Keratinocyte (primary cell): ENCODE measurements around the gene SCYL3. TPM values are rescaled to one million over a fixed set of nuclear protein-coding genes. Genes with fewer than 3 reads are reported as not detected.

Source experiments
- DNase-seq: peaks from one replicate; pipeline ENCODE4 v3.0.0-alpha.2; 2011; ENCODE audit warnings: low read depth, missing footprints, low spot score
- FAIRE-seq: peaks from 2 replicates; lab custom pipeline; 2011; peaks lifted over from hg19 to GRCh38; lab: Jason Lieb, UNC
- H2AFZ ChIP-seq: 2 replicates; pipeline ENCODE4 v1.6.0; 2012; ENCODE audit warnings: low read length, control low read depth, inconsistent platforms; ENCODE audit not compliant: control insufficient read depth
- H3K27ac ChIP-seq: 2 replicates; pipeline ENCODE4 v1.5.1; 2011; ENCODE audit warnings: low read length; ENCODE audit not compliant: control insufficient read depth, insufficient read depth
- H3K27me3 ChIP-seq: 3 replicates; pipeline ENCODE4 v1.6.0; 2011; ENCODE audit warnings: low read length; ENCODE audit not compliant: control insufficient read depth, insufficient read depth; ENCODE audit errors: extremely low read depth
- H3K36me3 ChIP-seq, 2 experiments: 2 replicates in 1 of 2; 3 replicates in 1 of 2; pipeline ENCODE4 v1.5.1; 2011; ENCODE audit warnings: low read length in 2 of 2, mild to moderate bottlenecking in 1 of 2; ENCODE audit not compliant: control insufficient read depth in 2 of 2, insufficient read depth in 2 of 2; ENCODE audit errors: extremely low read depth in 1 of 2
- H3K4me1 ChIP-seq: 3 replicates; pipeline ENCODE4 v1.5.1; 2011; ENCODE audit warnings: low read length; ENCODE audit not compliant: control insufficient read depth, insufficient read depth; ENCODE audit errors: extremely low read depth
- H3K4me2 ChIP-seq: 3 replicates; pipeline ENCODE4 v1.6.0; 2011; ENCODE audit warnings: low read depth, low read length; ENCODE audit not compliant: control insufficient read depth, insufficient read depth; ENCODE audit errors: extremely low read depth
- H3K4me3 ChIP-seq, 3 experiments: fragments of 200-600 bp in 1 of 3; sonication (generic) in 1 of 3; 2 replicates in 2 of 3; 3 replicates in 1 of 3; pipeline ENCODE4 v1.5.1; 2011 to 2016; ENCODE audit warnings: low read length in 3 of 3, mild to moderate bottlenecking in 3 of 3, control low read depth in 2 of 3, inconsistent platforms in 1 of 3, low read depth in 1 of 3, mixed read lengths in 1 of 3, mixed run types in 1 of 3, moderate library complexity in 1 of 3; ENCODE audit not compliant: control insufficient read depth in 2 of 3, insufficient read depth in 2 of 3; ENCODE audit errors: extremely low read depth in 1 of 3
- H3K79me2 ChIP-seq: 2 replicates; pipeline ENCODE4 v1.6.0; 2012; ENCODE audit warnings: low read length; ENCODE audit not compliant: control insufficient read depth, insufficient read depth
- H3K9ac ChIP-seq: 3 replicates; pipeline ENCODE4 v1.6.0; 2011; ENCODE audit warnings: low read length; ENCODE audit not compliant: control insufficient read depth, insufficient read depth; ENCODE audit errors: extremely low read depth
- H3K9me1 ChIP-seq: 3 replicates; pipeline ENCODE4 v1.6.0; 2011; ENCODE audit warnings: low read length; ENCODE audit not compliant: control insufficient read depth, insufficient read depth; ENCODE audit errors: extremely low read depth
- H3K9me3 ChIP-seq: 2 replicates; pipeline ENCODE4 v1.5.1; 2012; ENCODE audit warnings: low read depth, low read length; ENCODE audit not compliant: control insufficient read depth
- H4K20me1 ChIP-seq: 3 replicates; pipeline ENCODE4 v1.6.0; 2011; ENCODE audit warnings: low read length; ENCODE audit not compliant: control insufficient read depth, insufficient read depth; ENCODE audit errors: extremely low read depth
- EZH2 ChIP-seq: IDR thresholded peaks from one replicate; pipeline ENCODE4 v1.6.1; 2012; ENCODE audit warnings: inconsistent platforms, mild to moderate bottlenecking, low read length, moderate library complexity
- dilution Hi-C: fragments of 300-500 bp; cut with MboI; formaldehyde crosslinking; loops from one replicate; pipeline ENCODE4 v1.7.0; 2020; ENCODE audit warnings: low sequenced_read_pairs; ENCODE audit not compliant: extremely low pct_ligation_motif_present
- polyA plus RNA-seq, 5 experiments: library from polyadenylated mRNA; depleted of rRNA in 3 of 5; stranded (reverse) in 3 of 5; stranded (forward) in 1 of 5; unstranded in 1 of 5; fragments of >200 nt; gene quantifications; 1 replicate in 1 of 5; 2 replicates in 3 of 5; 3 replicates in 1 of 5; pipeline versions ENCODE4 v1.2.1 to v1.2.3, GENCODE V29; 2011 to 2012; ENCODE audit warnings: missing spikeins in 2 of 5, low read depth in 1 of 5, low replicate concordance in 1 of 5
- small RNA-seq, 3 experiments: library from RNA; depleted of rRNA; stranded (forward); fragments of <200 nt; gene quantifications; one replicate each; pipeline ENCODE3, GENCODE V24; 2012; ENCODE audit warnings: low read depth in 3 of 3, low replicate concordance in 1 of 3; ENCODE audit not compliant: insufficient read length in 3 of 3
- TF ChIP-seq, protein P1 (sequence below), 3 experiments: IDR thresholded peaks in 1 of 3; conservative IDR thresholded peaks in 1 of 3; optimal IDR thresholded peaks in 1 of 3; 2 replicates in 2 of 3; 3 replicates in 1 of 3; pipeline versions ENCODE3 to v1.5.1; 2011; ENCODE audit warnings: low read length in 3 of 3, mild to moderate bottlenecking in 3 of 3, moderate library complexity in 2 of 3, control low read depth in 1 of 3, inconsistent platforms in 1 of 3; ENCODE audit not compliant: insufficient read depth in 2 of 3; ENCODE audit errors: extremely low read depth in 1 of 3

SCYL3 gene
- polyA plus RNA-seq, 1 donor (not counting 4 experiments of a cell fraction or from before 2014, with no cell fraction given) = 8.0 TPM

DNA sequence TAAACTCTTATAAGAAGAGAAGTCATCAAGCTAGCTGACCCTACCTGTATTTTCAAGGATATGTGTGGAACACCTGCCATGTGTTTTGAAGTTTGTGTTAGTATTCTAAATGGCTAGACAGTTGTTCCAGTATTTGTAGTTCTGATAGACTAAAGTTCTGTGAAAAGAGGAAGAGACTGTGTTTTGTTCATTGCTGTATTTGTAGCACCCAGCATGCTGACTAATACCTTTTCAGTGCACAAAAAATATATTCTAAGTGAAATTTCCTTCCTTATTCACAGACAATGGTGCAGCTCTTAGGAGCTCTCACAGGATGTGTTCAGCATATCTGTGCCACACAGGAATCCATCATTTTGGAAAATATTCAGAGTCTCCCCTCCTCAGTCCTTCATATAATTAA is 90.8 kb downstream of the SCYL3 start:
- H3K4me3 ChIP-seq = no peak overlapping the region
- H3K9me3 ChIP-seq = no peaks in the 10 kb centered on the region
- H4K20me1 ChIP-seq = no peaks in the 10 kb centered on the region
- no peak overlapping the region for H3K27ac ChIP-seq
- DNase-seq = no peak
- no peak overlapping the region for H3K9ac ChIP-seq
- FAIRE-seq = no peak
- H3K9me1 ChIP-seq = no peaks in the 10 kb centered on the region
- no peaks in the 10 kb centered on the region for H3K27me3 ChIP-seq
- no peak overlapping the region for H2AFZ ChIP-seq
- TF ChIP-seq, protein P1, sequence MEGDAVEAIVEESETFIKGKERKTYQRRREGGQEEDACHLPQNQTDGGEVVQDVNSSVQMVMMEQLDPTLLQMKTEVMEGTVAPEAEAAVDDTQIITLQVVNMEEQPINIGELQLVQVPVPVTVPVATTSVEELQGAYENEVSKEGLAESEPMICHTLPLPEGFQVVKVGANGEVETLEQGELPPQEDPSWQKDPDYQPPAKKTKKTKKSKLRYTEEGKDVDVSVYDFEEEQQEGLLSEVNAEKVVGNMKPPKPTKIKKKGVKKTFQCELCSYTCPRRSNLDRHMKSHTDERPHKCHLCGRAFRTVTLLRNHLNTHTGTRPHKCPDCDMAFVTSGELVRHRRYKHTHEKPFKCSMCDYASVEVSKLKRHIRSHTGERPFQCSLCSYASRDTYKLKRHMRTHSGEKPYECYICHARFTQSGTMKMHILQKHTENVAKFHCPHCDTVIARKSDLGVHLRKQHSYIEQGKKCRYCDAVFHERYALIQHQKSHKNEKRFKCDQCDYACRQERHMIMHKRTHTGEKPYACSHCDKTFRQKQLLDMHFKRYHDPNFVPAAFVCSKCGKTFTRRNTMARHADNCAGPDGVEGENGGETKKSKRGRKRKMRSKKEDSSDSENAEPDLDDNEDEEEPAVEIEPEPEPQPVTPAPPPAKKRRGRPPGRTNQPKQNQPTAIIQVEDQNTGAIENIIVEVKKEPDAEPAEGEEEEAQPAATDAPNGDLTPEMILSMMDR (optimal IDR thresholded peaks at IDR 0.05 in 1 of 3, IDR thresholded peaks at IDR 0.05 in 1 of 3, conservative IDR thresholded peaks at IDR 0.05 in 1 of 3; ENCODE audit: extremely low read depth in 1 of 3, insufficient read depth in 2 of 3, low read length in 3 of 3) = no peak
- no peak for TF ChIP-seq EZH2
- no peaks in the 10 kb centered on the region for H3K4me1 ChIP-seq
- peaks cover 0 to 3% of the 10 kb centered on the region in 2 experiments for H3K36me3 ChIP-seq
- H3K4me2 ChIP-seq = no peak overlapping the region
- dilution Hi-C loops = no loop called here
- peaks cover 6% of the 10 kb centered on the region for H3K79me2 ChIP-seq

Small RNAs within 50 kb of the gene (small RNA-seq; reads per million reads assigned to genes)
- gene RN7SL333P = 0 reads per million in 3 experiments

Other genes with a start within 250 kb of the SCYL3 start
- gene SELL, start 182.3 kb downstream of the SCYL3 start, polyA plus RNA-seq = 0.03 to 0.08 TPM in 2 of 3 replicates, not detected in the other
- gene SELE, start 159.8 kb downstream of the SCYL3 start, polyA plus RNA-seq = not detected in 3 replicates
- gene METTL18, start 99.0 kb downstream of the SCYL3 start, polyA plus RNA-seq = 2.4 to 6.6 TPM (median 3.6 TPM) in 3 replicates
- 14.5 to 25.2 TPM (median 20.5 TPM) in 3 replicates for gene KIFAP3, start 180.8 kb upstream of the SCYL3 start, polyA plus RNA-seq